Activated CD8-positive, alpha-beta memory T cell treated with anti-CD3 and anti-CD28 coated beads, Interleukin-2, amount 50 U/mL, for 24 hours (primary cell): ENCODE results near the gene UNC5C.

Experiments used
- DNase-seq: peaks from one replicate; pipeline ENCODE4 v3.0.0-alpha.2; 2020; ENCODE audit errors: extremely low read depth

The UNC5C gene

GRCh38 chr4:95466791-95467190, 82.0 kb downstream of the UNC5C start:
- DNase-seq, result no peak

- no peak for DNase-seq
Observed at GRCh38 chr4:95465010-95465409, 83.8 kb downstream of the UNC5C start.

- no peak for DNase-seq
Observed at GRCh38 chr4:95462921-95463320, 85.9 kb downstream of the UNC5C start.

- DNase-seq, result no peak
Observed at GRCh38 chr4:95457353-95457752, 91.4 kb downstream of the UNC5C start.

- no peak for DNase-seq
Observed at GRCh38 chr4:95450294-95450693, 98.5 kb downstream of the UNC5C start.

- no peak for DNase-seq
Observed at GRCh38 chr4:95446173-95446572, 102.6 kb downstream of the UNC5C start.

GRCh38 chr4:95445251-95445650, 103.5 kb downstream of the UNC5C start:
- no peak for DNase-seq

- no peak for DNase-seq
Observed at GRCh38 chr4:95444812-95445211, 104.0 kb downstream of the UNC5C start.

- no peak for DNase-seq
Observed at GRCh38 chr4:95439896-95440295, 108.9 kb downstream of the UNC5C start.

GRCh38 chr4:95439071-95439470, 109.7 kb downstream of the UNC5C start:
- no peak for DNase-seq

GRCh38 chr4:95432466-95432865, 116.3 kb downstream of the UNC5C start:
- no peak for DNase-seq

- no peak for DNase-seq
Observed at GRCh38 chr4:95431678-95432077, 117.1 kb downstream of the UNC5C start.

- no peak for DNase-seq
Observed at GRCh38 chr4:95429416-95429815, 119.4 kb downstream of the UNC5C start.

- no peak for DNase-seq
Observed at GRCh38 chr4:95428291-95429070, 120.3 kb downstream of the UNC5C start.

- DNase-seq, result no peak
Observed at GRCh38 chr4:95426455-95426854, 122.3 kb downstream of the UNC5C start.

GRCh38 chr4:95422436-95422835, 126.3 kb downstream of the UNC5C start:
- DNase-seq, result no peak

GRCh38 chr4:95421869-95422268, 126.9 kb downstream of the UNC5C start:
- DNase-seq, result no peak

GRCh38 chr4:95417531-95417930, 131.2 kb downstream of the UNC5C start:
- DNase-seq, result no peak

GRCh38 chr4:95415346-95415771, 133.4 kb downstream of the UNC5C start:
- DNase-seq, result no peak

- DNase-seq, result no peak
Observed at GRCh38 chr4:95411371-95412088, 137.2 kb downstream of the UNC5C start.

- DNase-seq, result no peak
Observed at GRCh38 chr4:95410387-95410977, 138.3 kb downstream of the UNC5C start.

- DNase-seq, result no peak
Observed at GRCh38 chr4:95409750-95410149, 139.0 kb downstream of the UNC5C start.

GRCh38 chr4:95409127-95409526, 139.6 kb downstream of the UNC5C start:
- DNase-seq, result no peak
